HepG2 (cell line): ENCODE measurements around the gene AKAP1. TPM values are rescaled to one million over a fixed set of nuclear protein-coding genes. Genes with fewer than 3 reads are reported as not detected.
A peak's percentile ranks its signal among the peaks of the same experiment; 100 is the strongest.

ENCODE experiments used
- ATAC-seq: fragments of 200-7000 bp; cut with Tn5 transposase; 3 replicates; pipeline ENCODE4 v1.9.1; 2020; ENCODE audit warnings: mild to moderate bottlenecking, moderate library complexity
- BruUV-seq: library from RNA; stranded (reverse); fragments of 400-500 nt; replicated peaks from 2 replicates; lab custom pipeline; 2021; lab: Mats Ljungman, UMichigan
- CTCF ChIA-PET: fragments of 300-600 bp; formaldehyde crosslinking; extraction: SDS; loops from one replicate; lab custom pipeline; 2021; ENCODE audit warnings: low total read pairs, inconsistent platforms, low intra/inter-chr PET ratio; lab: Yijun Ruan, JAX
- POLR2A ChIA-PET: fragments of 350-600 bp; sonication (Branson Sonifier 250); formaldehyde crosslinking; loops from one replicate; lab custom pipeline; 2020; ENCODE audit warnings: antibody characterized with exemption, inconsistent platforms; lab: Yijun Ruan, JAX
- DNase-seq: peaks from one replicate; pipeline ENCODE4 v3.0.0-alpha.2; 2015; ENCODE audit warnings: low spot score
- FAIRE-seq: peaks from 3 replicates; lab custom pipeline; 2011; peaks lifted over from hg19 to GRCh38; lab: Jason Lieb, UNC
- H2AFZ ChIP-seq: one replicate; pipeline ENCODE4 v1.6.1; 2011; ENCODE audit warnings: low read length, inconsistent platforms
- H3K27ac ChIP-seq: fragments of 300-600 bp; 3 replicates; pipeline ENCODE4 v1.8.0; 2011; ENCODE audit warnings: mixed run types, mild to moderate bottlenecking, mixed read lengths, low read length, inconsistent platforms; ENCODE audit not compliant: insufficient read depth; ENCODE audit errors: extremely low read length
- H3K27me3 ChIP-seq, 2 experiments: fragments of 200-600 bp in 1 of 2; 2 replicates in 1 of 2; 3 replicates in 1 of 2; pipeline versions ENCODE4 v1.6.0 to v1.8.0; 2011; ENCODE audit warnings: low read length in 2 of 2, mild to moderate bottlenecking in 2 of 2, moderate library complexity in 2 of 2, inconsistent platforms in 1 of 2; ENCODE audit not compliant: insufficient read depth in 2 of 2, control insufficient read depth in 1 of 2
- H3K36me3 ChIP-seq, 2 experiments: fragments of 200-600 bp in 1 of 2; replicated peaks in 1 of 2; 2 replicates in 1 of 2; 3 replicates in 1 of 2; pipeline versions ENCODE4 v1.5.1 to v1.8.0; 2011; ENCODE audit warnings: low read length in 2 of 2, inconsistent platforms in 1 of 2; ENCODE audit not compliant: insufficient read depth in 2 of 2, control insufficient read depth in 1 of 2
- H3K4me1 ChIP-seq: 2 replicates; pipeline ENCODE4 v1.5.1; 2012; ENCODE audit warnings: low read length, inconsistent platforms; ENCODE audit not compliant: insufficient read depth
- H3K4me2 ChIP-seq: 2 replicates; pipeline ENCODE4 v1.6.0; 2011; ENCODE audit warnings: low read depth, low read length, inconsistent platforms
- H3K4me3 ChIP-seq, 3 experiments: fragments of 200-600 bp in 1 of 3; sonication (generic), shearing (Covaris generic) in 1 of 3; replicated peaks in 1 of 3; 2 replicates each; pipeline ENCODE4 v1.5.1; 2011 to 2016; ENCODE audit warnings: low read length in 3 of 3, inconsistent platforms in 2 of 3, low read depth in 2 of 3, mild to moderate bottlenecking in 2 of 3, control low read depth in 1 of 3, mixed read lengths in 1 of 3; ENCODE audit not compliant: insufficient read depth in 1 of 3
- H3K79me2 ChIP-seq: one replicate; pipeline ENCODE4 v1.6.1; 2011; ENCODE audit warnings: low read length, inconsistent platforms; ENCODE audit not compliant: insufficient read depth
- H3K9ac ChIP-seq: 2 replicates; pipeline ENCODE4 v1.6.0; 2011; ENCODE audit warnings: mild to moderate bottlenecking, low read depth, low read length, inconsistent platforms; ENCODE audit not compliant: insufficient read depth
- H3K9me3 ChIP-seq: 2 replicates; pipeline ENCODE4 v1.5.1; 2012; ENCODE audit warnings: mild to moderate bottlenecking, low read length
- H4K20me1 ChIP-seq: 2 replicates; pipeline ENCODE4 v1.6.0; 2011; ENCODE audit warnings: inconsistent platforms, mild to moderate bottlenecking, low read length, moderate library complexity; ENCODE audit not compliant: insufficient read depth
- ASH2L ChIP-seq: fragments of 300-600, 200-600 bp; sonication (generic); IDR thresholded peaks from 2 replicates; pipeline ENCODE4 v1.7.0; 2017; ENCODE audit warnings: low read depth, mild to moderate bottlenecking, moderate library complexity, mixed read lengths, low read length; ENCODE audit not compliant: insufficient read length
- KDM4B ChIP-seq: sonication (generic); formaldehyde crosslinking; IDR thresholded peaks from 2 replicates; pipeline ENCODE4 v1.4.0; 2020; ENCODE audit warnings: missing genetic modification reagents
- POGZ ChIP-seq: sonication (generic); formaldehyde crosslinking; IDR thresholded peaks from 2 replicates; pipeline ENCODE4 v1.4.0; 2020; ENCODE audit warnings: mild to moderate bottlenecking, missing genetic modification reagents
- SMARCE1 ChIP-seq: fragments of 450-650 bp; IDR thresholded peaks from 2 replicates; pipeline ENCODE4 v1.6.1; 2017; ENCODE audit warnings: borderline replicate concordance
- ZMYM4 ChIP-seq: sonication (generic); formaldehyde crosslinking; IDR thresholded peaks from 2 replicates; pipeline ENCODE4 v1.8.1; 2023; ENCODE audit warnings: mild to moderate bottlenecking, missing genetic modification reagents
- ZNF160 ChIP-seq: sonication (generic); formaldehyde crosslinking; IDR thresholded peaks from 2 replicates; pipeline ENCODE4 v1.8.0; 2022; ENCODE audit warnings: mild to moderate bottlenecking, inconsistent platforms, missing genetic modification reagents
- ZNF205 ChIP-seq: IDR thresholded peaks from 2 replicates; pipeline ENCODE4 v1.6.1; 2018; ENCODE audit warnings: missing biosample characterization, missing genetic modification reagents
- ZNF230 ChIP-seq: sonication (generic); formaldehyde crosslinking; IDR thresholded peaks from 2 replicates; pipeline ENCODE4 v1.4.0; 2020; ENCODE audit warnings: mild to moderate bottlenecking, missing genetic modification reagents
- ZNF234 ChIP-seq: sonication (generic); formaldehyde crosslinking; conservative IDR thresholded peaks from 2 replicates; pipeline ENCODE4 v1.5.1; 2020; ENCODE audit warnings: mild to moderate bottlenecking, missing genetic modification reagents
- ZNF24 ChIP-seq: fragments of 450-650 bp; IDR thresholded peaks from 2 replicates; pipeline ENCODE4 v1.6.1; 2017; ENCODE audit warnings: antibody characterized with exemption, mild to moderate bottlenecking
- ZNF367 ChIP-seq: sonication (generic); formaldehyde crosslinking; IDR thresholded peaks from 2 replicates; pipeline ENCODE4 v1.4.0; 2020; ENCODE audit warnings: missing genetic modification reagents, borderline replicate concordance
- ZNF432 ChIP-seq: sonication (generic); formaldehyde crosslinking; IDR thresholded peaks from 2 replicates; pipeline ENCODE4 v1.5.0; 2020; ENCODE audit warnings: missing genetic modification reagents, mild to moderate bottlenecking, borderline replicate concordance
- ZNF713 ChIP-seq: sonication (generic); formaldehyde crosslinking; IDR thresholded peaks from 2 replicates; pipeline ENCODE4 v1.4.0; 2020; ENCODE audit warnings: mild to moderate bottlenecking, missing genetic modification reagents
- ZNF768 ChIP-seq: sonication (generic); formaldehyde crosslinking; IDR thresholded peaks from 2 replicates; pipeline ENCODE4 v1.4.0; 2020; ENCODE audit warnings: missing genetic modification reagents
- ZNF772 ChIP-seq: sonication (generic); formaldehyde crosslinking; IDR thresholded peaks from 2 replicates; pipeline ENCODE4 v1.5.0; 2020; ENCODE audit warnings: mild to moderate bottlenecking, missing genetic modification reagents
- WGBS: methylation state at CpG from one replicate; pipeline ENCODE4 v1.1.6; 2017; ENCODE audit warnings: low lambda C conversion rate; 5-methylcytosine and 5-hydroxymethylcytosine counted together
- in situ Hi-C: cut with HindIII; loops from 2 replicates; pipeline ENCODE4 v1.10.0; 2017; ENCODE audit warnings: low pct_unique_long_range_greater_than_20kb; ENCODE audit not compliant: extremely low pct_ligation_motif_present
- intact Hi-C: fragments of 100-400 bp; cut with micrococcal nuclease; formaldehyde crosslinking; loops from one replicate; pipeline ENCODE4 v1.10.0; 2022; ENCODE audit not compliant: unreplicated experiment
- polyA plus RNA-seq, 8 experiments: library from polyadenylated mRNA; depleted of rRNA in 3 of 8; stranded (reverse) in 7 of 8; unstranded in 1 of 8; fragments of >200 nt; fragmentation: Illumina TruSeq in 4 of 8; extraction: Trizol in 4 of 8; gene quantifications; 2 replicates each; pipeline versions ENCODE4 v1.2.1 to v1.2.3, GENCODE V29; 2011 to 2016; ENCODE audit warnings: low read depth in 4 of 8, missing spikeins in 1 of 8, mixed read lengths in 1 of 8; ENCODE audit not compliant: insufficient read depth in 1 of 8
- total RNA-seq, 5 experiments: library from RNA; depleted of rRNA; stranded (reverse); fragments of >200 nt; fragmentation: Illumina TruSeq; extraction: Trizol; gene quantifications; 2 replicates each; pipeline ENCODE4 v1.2.3, GENCODE V29; 2016; ENCODE audit warnings: low read depth in 1 of 5
- TF ChIP-seq, protein P1 (sequence below): sonication (generic); formaldehyde crosslinking; IDR thresholded peaks from 2 replicates; pipeline ENCODE4 v1.9.0; 2022; ENCODE audit warnings: low read depth, missing genetic modification reagents
- TF ChIP-seq, protein P2 (sequence below): sonication (generic); formaldehyde crosslinking; IDR thresholded peaks from 2 replicates; pipeline ENCODE4 v1.9.0; 2021; ENCODE audit warnings: missing genetic modification reagents, borderline replicate concordance

The AKAP1 gene
- total and polyA plus RNA-seq, 2 of the 13 experiments (the other 11 are each of a cell fraction or from before 2014, with no cell fraction given): 101 to 131 TPM

GRCh38 chr17:57143919-57144318 is 58.9 kb downstream of the AKAP1 start:
- H2AFZ ChIP-seq: no peak overlapping the region
- H3K27me3 ChIP-seq: peaks cover 3 to 34% of the 10 kb centered on the region in 2 experiments; a peak in 4 of 5 replicates
- POLR2A ChIA-PET: no interaction called here
- no peaks in the 10 kb centered on the region for H4K20me1 ChIP-seq
- ATAC-seq (no peak), DNase-seq (no peak)
- H3K9ac ChIP-seq: no peak overlapping the region
- no peak for TF ChIP-seq ZNF432 (CRISPR knock-in tag)
- TF ChIP-seq POGZ (CRISPR knock-in tag): no peak
- TF ChIP-seq ZNF234: no peak
- no peak for TF ChIP-seq ZNF367
- no peak for TF ChIP-seq ZNF160
- TF ChIP-seq, protein P1, sequence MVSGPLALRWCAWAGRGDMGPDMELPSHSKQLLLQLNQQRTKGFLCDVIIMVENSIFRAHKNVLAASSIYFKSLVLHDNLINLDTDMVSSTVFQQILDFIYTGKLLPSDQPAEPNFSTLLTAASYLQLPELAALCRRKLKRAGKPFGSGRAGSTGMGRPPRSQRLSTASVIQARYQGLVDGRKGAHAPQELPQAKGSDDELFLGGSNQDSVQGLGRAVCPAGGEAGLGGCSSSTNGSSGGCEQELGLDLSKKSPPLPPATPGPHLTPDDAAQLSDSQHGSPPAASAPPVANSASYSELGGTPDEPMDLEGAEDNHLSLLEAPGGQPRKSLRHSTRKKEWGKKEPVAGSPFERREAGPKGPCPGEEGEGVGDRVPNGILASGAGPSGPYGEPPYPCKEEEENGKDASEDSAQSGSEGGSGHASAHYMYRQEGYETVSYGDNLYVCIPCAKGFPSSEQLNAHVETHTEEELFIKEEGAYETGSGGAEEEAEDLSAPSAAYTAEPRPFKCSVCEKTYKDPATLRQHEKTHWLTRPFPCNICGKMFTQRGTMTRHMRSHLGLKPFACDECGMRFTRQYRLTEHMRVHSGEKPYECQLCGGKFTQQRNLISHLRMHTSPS (CRISPR knock-in tag): no peak
- TF ChIP-seq ZNF24: no peak
- peak; percentile 79 for TF ChIP-seq ZNF768
- TF ChIP-seq, all 625 proteins: peak for 1
- CTCF ChIA-PET: no interaction called here
- no TSS peak for BruUV-seq
- Histone ChIP-seq H3K9me3 (no peaks in the 10 kb centered on the region), H3K4me2 (no peak overlapping the region), H3K27ac (no peak overlapping the region), H3K79me2 (no peaks in the 10 kb centered on the region), H3K36me3 (no peaks in the 10 kb centered on the region), H3K4me1 (0 out of 2 replicates have a peak, but pooled peaks cover 4% of the 10 kb centered on the region), H3K4me3 (no peak overlapping the region)
- no peak for FAIRE-seq
- intact Hi-C loops: no loop called here
- WGBS: 28% methylated on average over 5 of the region's 5 CpGs
- in situ Hi-C loops: no loop called here

- intact Hi-C loops (no loop called here), in situ Hi-C loops (no loop called here)
- Histone ChIP-seq H3K9me3 (no peaks in the 10 kb centered on the region), H3K4me2 (no peak overlapping the region), H3K4me1 (0 out of 2 replicates have a peak, but pooled peaks cover 4% of the 10 kb centered on the region), H3K79me2 (no peaks in the 10 kb centered on the region), H3K4me3 (no peak overlapping the region), H4K20me1 (no peaks in the 10 kb centered on the region), H3K27ac (no peak overlapping the region), H2AFZ (no peak overlapping the region), H3K27me3 (peaks cover 6 to 40% of the 10 kb centered on the region in 2 experiments; a peak in 4 of 5 replicates), H3K9ac (no peak overlapping the region), H3K36me3 (no peaks in the 10 kb centered on the region)
- DNase-seq (no peak), ATAC-seq (no peak), FAIRE-seq (no peak)
- POLR2A ChIA-PET: no interaction called here
- no TSS peak for BruUV-seq
- CTCF ChIA-PET: no interaction called here
- 43% methylated on average over 7 of the region's 7 CpGs for WGBS
- TF ChIP-seq, protein P2, sequence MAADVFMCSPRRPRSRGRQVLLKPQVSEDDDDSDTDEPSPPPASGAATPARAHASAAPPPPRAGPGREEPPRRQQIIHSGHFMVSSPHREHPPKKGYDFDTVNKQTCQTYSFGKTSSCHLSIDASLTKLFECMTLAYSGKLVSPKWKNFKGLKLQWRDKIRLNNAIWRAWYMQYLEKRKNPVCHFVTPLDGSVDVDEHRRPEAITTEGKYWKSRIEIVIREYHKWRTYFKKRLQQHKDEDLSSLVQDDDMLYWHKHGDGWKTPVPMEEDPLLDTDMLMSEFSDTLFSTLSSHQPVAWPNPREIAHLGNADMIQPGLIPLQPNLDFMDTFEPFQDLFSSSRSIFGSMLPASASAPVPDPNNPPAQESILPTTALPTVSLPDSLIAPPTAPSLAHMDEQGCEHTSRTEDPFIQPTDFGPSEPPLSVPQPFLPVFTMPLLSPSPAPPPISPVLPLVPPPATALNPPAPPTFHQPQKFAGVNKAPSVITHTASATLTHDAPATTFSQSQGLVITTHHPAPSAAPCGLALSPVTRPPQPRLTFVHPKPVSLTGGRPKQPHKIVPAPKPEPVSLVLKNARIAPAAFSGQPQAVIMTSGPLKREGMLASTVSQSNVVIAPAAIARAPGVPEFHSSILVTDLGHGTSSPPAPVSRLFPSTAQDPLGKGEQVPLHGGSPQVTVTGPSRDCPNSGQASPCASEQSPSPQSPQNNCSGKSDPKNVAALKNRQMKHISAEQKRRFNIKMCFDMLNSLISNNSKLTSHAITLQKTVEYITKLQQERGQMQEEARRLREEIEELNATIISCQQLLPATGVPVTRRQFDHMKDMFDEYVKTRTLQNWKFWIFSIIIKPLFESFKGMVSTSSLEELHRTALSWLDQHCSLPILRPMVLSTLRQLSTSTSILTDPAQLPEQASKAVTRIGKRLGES: no peak
- no peak for TF ChIP-seq ASH2L
- no peak for TF ChIP-seq ZNF713 (CRISPR knock-in tag)
- no peak for TF ChIP-seq KDM4B
- no peak for TF ChIP-seq SMARCE1
- TF ChIP-seq ZMYM4 (CRISPR knock-in tag): no peak
- TF ChIP-seq ZNF230 (CRISPR knock-in tag): no peak
- TF ChIP-seq ZNF205 (CRISPR knock-in tag): no peak
- no peak for TF ChIP-seq ZNF772 (CRISPR knock-in tag)
Observed at GRCh38 chr17:57144567-57144966, 59.5 kb downstream of the AKAP1 start.
